BJ (cell line): ENCODE results near the gene AGER. TPM values are rescaled to one million over a fixed set of nuclear protein-coding genes. Genes with fewer than 3 reads are reported as not detected.
"Not testable (repeated sequence)": the region's sequence is repeated elsewhere in the genome, so short reads cannot be mapped to it uniquely, and the experiment has no call there.

Experiments
- CTCF ChIA-PET: fragments of 350-600 bp; formaldehyde crosslinking; extraction: SDS; loops from one replicate; lab custom pipeline; 2021; ENCODE audit warnings: antibody characterized with exemption, inconsistent platforms; lab: Yijun Ruan, JAX
- POLR2A ChIA-PET: fragments of 300-600 bp; sonication (Branson Sonifier 250); formaldehyde crosslinking; extraction: SDS; loops from one replicate; lab custom pipeline; 2021; ENCODE audit warnings: antibody characterized with exemption; lab: Charles Lee
- DNase-seq: peaks from one replicate; pipeline ENCODE4 v3.0.0-alpha.2; 2011; ENCODE audit warnings: low read depth
- H3K27me3 ChIP-seq: 2 replicates; pipeline ENCODE4 v1.6.0; 2011; ENCODE audit warnings: low read length; ENCODE audit not compliant: control insufficient read depth, insufficient read depth
- H3K36me3 ChIP-seq: 2 replicates; pipeline ENCODE4 v1.5.1; 2011; ENCODE audit warnings: low read length; ENCODE audit not compliant: control insufficient read depth, insufficient read depth
- H3K4me3 ChIP-seq: 2 replicates; pipeline ENCODE4 v1.5.1; 2011; ENCODE audit warnings: low read depth, mild to moderate bottlenecking, control low read depth, low read length
- polyA plus RNA-seq: library from polyadenylated mRNA; depleted of rRNA; stranded (reverse); fragments of >200 nt; gene quantifications from 2 replicates; pipeline ENCODE4 v1.2.3, GENCODE V29; 2011
- TF ChIP-seq, protein P1 (sequence below): IDR thresholded peaks from 2 replicates; pipeline ENCODE4 v1.5.1; 2011; ENCODE audit warnings: low read depth, mild to moderate bottlenecking, control low read depth, inconsistent platforms, low read length, moderate library complexity; ENCODE audit not compliant: insufficient read depth

AGER gene
- polyA plus RNA-seq, 1 experiment: 2.6 TPM

DNA sequence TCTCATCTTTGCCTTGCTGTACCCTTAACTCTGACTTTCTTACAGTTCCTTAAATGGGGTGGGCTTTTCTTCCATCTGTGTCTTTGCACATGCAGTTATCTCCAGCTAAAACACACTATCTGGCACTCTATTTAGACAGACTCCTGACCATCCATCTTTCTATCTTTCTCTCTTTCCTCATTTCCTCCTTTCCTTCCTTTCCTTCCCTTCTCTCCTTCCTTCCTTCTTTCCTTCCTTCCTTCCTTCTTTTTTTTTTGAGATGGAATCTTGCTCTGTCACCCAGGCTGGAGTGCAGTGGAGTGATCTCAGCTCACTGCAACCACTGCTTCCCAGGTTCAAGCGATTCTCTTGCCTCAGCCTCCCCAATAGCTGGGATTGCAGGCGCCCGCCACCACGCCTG is 31.6 kb upstream of the AGER start:
- POLR2A ChIA-PET: no interaction called here
- TF ChIP-seq, protein P1, sequence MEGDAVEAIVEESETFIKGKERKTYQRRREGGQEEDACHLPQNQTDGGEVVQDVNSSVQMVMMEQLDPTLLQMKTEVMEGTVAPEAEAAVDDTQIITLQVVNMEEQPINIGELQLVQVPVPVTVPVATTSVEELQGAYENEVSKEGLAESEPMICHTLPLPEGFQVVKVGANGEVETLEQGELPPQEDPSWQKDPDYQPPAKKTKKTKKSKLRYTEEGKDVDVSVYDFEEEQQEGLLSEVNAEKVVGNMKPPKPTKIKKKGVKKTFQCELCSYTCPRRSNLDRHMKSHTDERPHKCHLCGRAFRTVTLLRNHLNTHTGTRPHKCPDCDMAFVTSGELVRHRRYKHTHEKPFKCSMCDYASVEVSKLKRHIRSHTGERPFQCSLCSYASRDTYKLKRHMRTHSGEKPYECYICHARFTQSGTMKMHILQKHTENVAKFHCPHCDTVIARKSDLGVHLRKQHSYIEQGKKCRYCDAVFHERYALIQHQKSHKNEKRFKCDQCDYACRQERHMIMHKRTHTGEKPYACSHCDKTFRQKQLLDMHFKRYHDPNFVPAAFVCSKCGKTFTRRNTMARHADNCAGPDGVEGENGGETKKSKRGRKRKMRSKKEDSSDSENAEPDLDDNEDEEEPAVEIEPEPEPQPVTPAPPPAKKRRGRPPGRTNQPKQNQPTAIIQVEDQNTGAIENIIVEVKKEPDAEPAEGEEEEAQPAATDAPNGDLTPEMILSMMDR: no peak
- CTCF ChIA-PET: interaction anchor here (1.6 kb wide), 1 partner anchor 30 kb away, joined by 5 read pairs; no protein-coding TSS in a partner anchor

GRCh38 chr6:32214126-32214525 is 30.1 kb upstream of the AGER start:
- CTCF ChIA-PET: no interaction called here
- Histone ChIP-seq H3K4me3 (no peak overlapping the region), H3K36me3 (no peaks in the 10 kb centered on the region), H3K27me3 (peaks cover 12% of the 10 kb centered on the region)
- POLR2A ChIA-PET: no interaction called here
- no peak for DNase-seq
- TF ChIP-seq, protein P1: no peak

More for the DNA sequence above, 31.6 kb upstream of the AGER start:
- H3K27me3 ChIP-seq: peaks cover 16% of the 10 kb centered on the region
- no peak for DNase-seq
- no peaks in the 10 kb centered on the region for H3K36me3 ChIP-seq
- no peak overlapping the region for H3K4me3 ChIP-seq

DNA sequence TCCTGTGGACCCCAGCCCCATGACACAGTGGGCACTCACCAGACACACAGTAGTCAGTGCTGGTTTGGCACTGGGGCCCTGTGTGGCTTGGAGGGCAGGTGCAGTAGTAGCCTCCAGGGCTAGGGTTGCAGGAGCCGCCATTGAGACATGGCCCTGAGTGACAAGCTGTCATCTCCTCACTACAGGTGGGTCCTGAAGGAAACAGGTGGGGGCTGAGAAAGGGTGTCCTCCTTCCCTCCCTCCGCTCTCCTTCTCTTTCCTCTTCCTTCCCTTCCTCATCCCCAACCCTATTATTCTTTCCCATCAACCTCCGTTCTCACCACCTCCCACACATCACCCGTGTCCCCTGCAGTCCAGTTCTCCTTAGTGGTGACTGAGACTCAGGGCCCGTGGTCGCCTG is 29.6 kb upstream of the AGER start:
- DNase-seq: no peak
- TF ChIP-seq, protein P1: no peak
- H3K27me3 ChIP-seq: peaks cover 11% of the 10 kb centered on the region
- H3K4me3 ChIP-seq: no peak overlapping the region
- POLR2A ChIA-PET: no interaction called here
- no peaks in the 10 kb centered on the region for H3K36me3 ChIP-seq
- CTCF ChIA-PET: no interaction called here

DNA sequence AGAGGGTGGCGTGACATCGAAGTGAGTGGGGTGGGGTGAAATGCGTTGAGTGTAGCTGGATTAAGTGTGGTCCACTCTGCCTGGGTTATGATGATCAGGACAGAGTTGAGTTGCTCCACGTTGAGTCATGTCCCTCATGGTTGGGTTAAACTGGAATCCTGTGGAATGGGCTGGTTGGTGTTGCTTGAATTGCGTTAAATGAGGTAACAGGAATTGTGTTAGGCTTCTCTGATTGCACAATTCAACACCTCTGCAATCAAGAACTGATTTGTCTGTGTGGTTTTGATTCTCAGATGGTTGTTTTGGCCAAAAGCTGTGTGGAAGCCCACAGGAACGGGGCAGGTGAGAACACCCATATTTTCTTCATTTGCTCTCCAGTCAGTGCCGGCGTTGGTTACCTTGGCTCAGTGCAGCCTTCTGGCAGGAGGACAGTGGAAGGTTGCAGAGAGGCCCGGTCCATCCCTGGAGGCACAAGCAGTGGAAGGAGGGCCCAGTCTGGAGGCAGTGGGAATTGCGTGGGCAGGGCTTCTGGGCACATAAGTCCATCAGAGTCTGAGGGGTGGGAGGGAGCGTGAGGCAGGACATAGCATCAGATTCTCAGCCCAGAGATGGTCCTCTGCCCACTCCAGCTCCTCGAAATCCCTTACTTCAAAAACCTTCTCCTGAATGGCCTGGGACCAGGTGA is 28.2 kb upstream of the AGER start:
- CTCF ChIA-PET: interaction anchor here (0.6 to 1.3 kb wide), 2 partner anchors 17 to 33 kb away, joined by 3 read pairs; no protein-coding TSS in a partner anchor
- TF ChIP-seq, protein P1: no peak
- Histone ChIP-seq H3K27me3 (peaks cover 8% of the 10 kb centered on the region; the same call in 1 of the 2 replicates), H3K36me3 (no peaks in the 10 kb centered on the region), H3K4me3 (no peak overlapping the region)
- POLR2A ChIA-PET: no interaction called here
- DNase-seq: no peak

- CTCF ChIA-PET: interaction anchor here (0.6 to 1.3 kb wide), 2 partner anchors 18 to 33 kb away, joined by 3 read pairs; no protein-coding TSS in a partner anchor
Measured at GRCh38 chr6:32211432-32211831, 27.4 kb upstream of the AGER start.

More at GRCh38 chr6:32211432-32211831, 27.4 kb upstream of the AGER start:
- H3K36me3 ChIP-seq, H3K27me3 ChIP-seq, DNase-seq, H3K4me3 ChIP-seq, POLR2A ChIA-PET: not testable (repeated sequence)
